NK-92 (cell line): Measurements from ENCODE around the gene KIF6.

Source experiments
- DNase-seq: peaks from one replicate; lab custom pipeline; 2025; ENCODE audit not compliant: unreplicated experiment; lab: John Stamatoyannopoulos, UW

Gene KIF6

GRCh38 chr6:39388606-39389483 is 336.4 kb downstream of the KIF6 start:
- no peak for DNase-seq

- no peak for DNase-seq
Measured at GRCh38 chr6:39387785-39388184, 337.4 kb downstream of the KIF6 start.

GRCh38 chr6:39386487-39386886 is 338.7 kb downstream of the KIF6 start:
- no peak for DNase-seq

GRCh38 chr6:39381550-39382140 is 343.6 kb downstream of the KIF6 start:
- DNase-seq, result no peak

GRCh38 chr6:39380837-39381549 is 344.2 kb downstream of the KIF6 start:
- no peak for DNase-seq

GRCh38 chr6:39378960-39379425 is 346.2 kb downstream of the KIF6 start:
- no peak for DNase-seq

GRCh38 chr6:39378175-39378959 is 346.8 kb downstream of the KIF6 start:
- no peak for DNase-seq

- no peak for DNase-seq
Measured at GRCh38 chr6:39377539-39377950, 347.7 kb downstream of the KIF6 start.

- DNase-seq, result no peak
Measured at GRCh38 chr6:39375405-39375804, 349.8 kb downstream of the KIF6 start.

- DNase-seq, result no peak
Measured at GRCh38 chr6:39370390-39370789, 354.8 kb downstream of the KIF6 start.

- DNase-seq, result no peak
Measured at GRCh38 chr6:39369987-39370386, 355.2 kb downstream of the KIF6 start.

GRCh38 chr6:39367700-39368099 is 357.5 kb downstream of the KIF6 start:
- DNase-seq, result no peak

- DNase-seq, result no peak
Measured at GRCh38 chr6:39366931-39367618, 358.1 kb downstream of the KIF6 start.

- no peak for DNase-seq
Measured at GRCh38 chr6:39365281-39366074, 359.7 kb downstream of the KIF6 start.

- DNase-seq, result no peak
Measured at GRCh38 chr6:39363280-39363679, 361.9 kb downstream of the KIF6 start.

- DNase-seq, result no peak
Measured at GRCh38 chr6:39362487-39362865, 362.7 kb downstream of the KIF6 start.

- DNase-seq, result no peak
Measured at GRCh38 chr6:39361657-39362486, 363.3 kb downstream of the KIF6 start.

GRCh38 chr6:39360378-39360777 is 364.8 kb downstream of the KIF6 start:
- DNase-seq, result no peak
